Islet of Langerhans (tissue), 1 donor: ENCODE results near the gene A1BG.
"Not testable (repeated sequence)": the region's sequence is repeated elsewhere in the genome, so short reads cannot be mapped to it uniquely, and the experiment has no call there.

ENCODE experiments used
- FAIRE-seq: peaks from one replicate; lab custom pipeline; 2011; peaks lifted over from hg19 to GRCh38; lab: Jason Lieb, UNC

A1BG gene

DNA sequence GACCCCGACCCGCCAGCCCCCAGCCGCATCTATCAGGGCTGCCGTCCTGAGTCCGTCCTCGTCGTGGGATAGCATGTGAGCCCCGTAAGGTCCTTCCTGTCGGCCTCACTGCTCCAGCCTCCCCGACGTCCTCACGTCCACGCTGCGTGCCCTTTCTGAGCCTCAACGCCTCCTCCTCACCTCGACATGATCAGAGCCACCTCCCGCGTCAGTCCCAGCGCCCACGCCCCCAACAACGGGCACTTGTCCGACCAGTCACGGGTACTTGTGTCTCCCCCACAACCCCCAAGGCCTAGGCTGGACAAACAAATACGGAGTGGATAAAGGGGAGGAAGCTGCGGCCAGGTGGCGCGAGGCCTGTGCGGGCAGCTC lies 8.6 kb upstream of the A1BG start:
- no peak for FAIRE-seq

DNA sequence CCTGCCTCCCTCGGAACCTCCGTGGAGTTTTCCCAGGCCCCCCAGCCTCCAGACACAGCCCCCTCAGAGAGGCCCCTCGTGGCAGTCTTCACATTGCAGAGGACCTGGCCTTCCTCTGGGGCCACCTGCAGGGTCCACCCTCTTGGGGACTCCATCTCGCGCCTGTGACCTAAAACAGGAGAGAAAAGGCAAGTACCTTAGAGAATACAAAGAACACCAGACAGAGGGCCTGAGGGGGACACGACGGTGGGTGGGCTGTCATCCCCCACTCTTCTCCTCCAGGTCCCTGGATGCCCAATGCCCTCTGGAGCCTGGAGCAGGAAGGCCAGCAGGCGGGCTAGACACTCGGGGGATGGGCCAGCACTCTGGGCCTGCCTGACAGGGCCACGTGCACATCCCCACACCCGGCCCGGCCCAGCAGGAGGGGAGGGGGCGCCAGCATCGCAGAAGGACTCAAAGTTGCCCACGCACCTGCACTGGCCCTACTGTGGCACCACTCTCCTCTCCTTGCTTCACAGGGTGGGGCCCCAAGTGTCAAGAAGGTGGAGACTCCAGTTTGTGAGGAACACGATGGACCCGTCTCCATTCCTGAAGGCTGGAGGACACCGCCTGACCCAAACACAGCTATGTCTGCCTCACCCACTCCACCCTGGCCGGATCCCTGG lies 4.3 kb upstream of the A1BG start:
- FAIRE-seq = no peak

GRCh38 chr19:58356766-58357480 lies 3.6 kb upstream of the A1BG start:
- FAIRE-seq = no peak

- no peak for FAIRE-seq
These were observed 2.8 kb upstream of the A1BG start for GRCh38 chr19:58355908-58356765.

DNA sequence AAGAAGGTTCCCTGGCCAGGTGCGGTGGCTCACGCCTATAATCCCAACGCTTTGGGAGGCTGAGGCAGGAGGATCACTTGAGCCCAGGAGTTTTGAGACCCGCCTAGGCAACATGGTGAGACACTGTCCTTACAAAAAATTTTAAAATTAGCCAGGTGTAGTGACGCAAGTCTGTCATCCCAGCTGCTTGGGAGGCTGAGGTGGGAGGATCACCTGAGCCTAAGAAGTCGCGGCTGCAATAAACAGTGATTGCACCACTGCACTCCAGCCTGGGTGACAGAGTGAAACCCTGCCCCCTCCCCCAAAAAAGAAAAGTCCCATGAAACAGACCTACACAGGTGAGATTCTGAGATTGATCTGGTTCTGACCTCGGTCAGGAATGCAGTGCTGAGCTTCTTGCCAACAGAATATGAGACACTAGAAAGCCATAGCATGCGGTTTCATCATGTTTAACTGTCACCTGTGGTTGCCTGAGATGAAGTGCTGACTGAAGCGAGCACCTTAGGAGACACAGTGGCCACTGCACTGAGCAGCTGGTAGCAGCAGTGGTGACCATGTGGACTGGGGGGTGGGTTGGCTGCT lies 2.0 kb upstream of the A1BG start:
- FAIRE-seq = no peak

DNA sequence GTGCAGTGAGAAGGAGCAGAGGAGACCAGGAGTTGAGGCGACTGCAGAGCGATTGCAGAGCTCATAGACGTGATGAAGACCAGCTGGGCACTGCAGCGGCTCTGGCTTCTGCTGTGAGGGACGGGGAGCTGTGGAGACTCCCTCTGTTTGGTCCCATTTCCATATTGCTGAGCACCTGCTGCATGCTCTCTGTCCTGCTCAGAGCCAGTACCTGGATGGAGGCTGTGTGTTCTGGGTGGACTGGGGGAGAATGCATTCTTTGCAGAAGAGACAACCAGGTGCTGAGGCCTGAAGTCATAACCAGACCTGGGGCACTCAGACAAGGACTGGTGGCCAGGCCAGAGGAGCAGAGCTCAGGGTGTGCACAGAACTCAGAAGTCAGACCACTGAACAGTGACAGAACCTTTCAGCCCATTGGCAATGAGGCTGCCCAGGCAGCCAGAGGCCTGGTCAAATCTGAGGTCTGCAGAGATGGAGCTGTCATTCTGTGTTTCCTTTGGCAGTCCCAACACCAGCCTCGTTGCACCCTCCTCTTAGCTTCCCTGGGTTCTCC lies 1.3 kb upstream of the A1BG start:
- no peak for FAIRE-seq

DNA sequence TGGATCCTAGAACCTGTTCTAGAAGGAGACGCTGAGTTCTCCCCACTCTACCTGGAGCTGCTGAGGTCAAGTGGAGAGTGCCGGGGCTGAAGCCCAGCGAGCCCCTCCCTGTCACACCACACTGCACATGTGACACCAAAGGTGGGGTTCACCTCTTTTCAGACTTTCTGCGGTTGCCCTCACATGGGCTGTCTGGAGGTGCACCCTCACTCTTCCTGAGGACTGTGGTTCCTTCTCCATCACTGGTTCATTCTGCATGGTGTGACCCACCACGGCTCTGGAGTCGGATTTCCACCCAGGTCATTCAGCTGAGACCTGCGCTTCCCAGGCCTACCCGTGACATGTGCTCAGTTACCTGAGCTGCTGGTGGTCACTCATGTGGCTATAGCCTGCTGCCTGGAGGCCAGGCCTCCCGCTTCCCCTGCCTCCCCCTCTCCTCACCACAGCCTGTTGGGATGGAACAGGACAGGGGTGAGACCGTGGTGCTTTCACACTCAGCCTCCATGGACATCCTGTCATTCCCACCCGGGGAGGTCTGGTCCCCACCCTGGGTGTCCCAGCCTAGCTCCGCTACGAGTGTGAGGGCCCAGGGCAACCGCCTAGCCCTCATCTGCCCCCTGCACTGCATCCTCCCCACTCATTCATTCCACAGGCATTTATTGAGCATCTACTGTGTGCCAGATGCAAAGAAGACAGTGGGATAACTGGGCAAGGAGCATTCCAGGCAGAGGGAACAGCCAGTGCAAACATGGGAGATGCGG lies 605 bp upstream of the A1BG start:
- no peak for FAIRE-seq

- no peak for FAIRE-seq
These were observed 1.1 kb downstream of the A1BG start for GRCh38 chr19:58351990-58352755.

DNA sequence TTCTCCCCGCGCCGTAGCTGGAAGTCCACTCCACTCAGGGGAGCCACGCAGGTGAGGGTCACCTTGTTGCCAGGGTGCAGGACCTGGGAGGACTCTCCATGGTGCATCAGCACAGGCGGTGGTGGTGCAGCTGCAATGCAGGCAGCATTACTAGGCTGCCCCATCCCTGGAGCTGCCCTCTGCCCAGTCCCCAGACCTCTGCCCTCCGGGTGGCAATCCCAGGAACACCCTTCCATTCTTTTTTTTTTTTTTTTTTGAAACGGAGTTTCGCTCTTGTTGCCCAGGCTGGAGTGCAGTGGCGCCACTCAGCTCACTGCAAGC lies 1.8 kb downstream of the A1BG start:
- no peak for FAIRE-seq

GRCh38 chr19:58350871-58351557 lies 2.3 kb downstream of the A1BG start:
- FAIRE-seq = no peak

GRCh38 chr19:58350001-58350861 lies 3.1 kb downstream of the A1BG start:
- FAIRE-seq = no peak

GRCh38 chr19:58349590-58349989 lies 3.7 kb downstream of the A1BG start:
- FAIRE-seq = no peak

DNA sequence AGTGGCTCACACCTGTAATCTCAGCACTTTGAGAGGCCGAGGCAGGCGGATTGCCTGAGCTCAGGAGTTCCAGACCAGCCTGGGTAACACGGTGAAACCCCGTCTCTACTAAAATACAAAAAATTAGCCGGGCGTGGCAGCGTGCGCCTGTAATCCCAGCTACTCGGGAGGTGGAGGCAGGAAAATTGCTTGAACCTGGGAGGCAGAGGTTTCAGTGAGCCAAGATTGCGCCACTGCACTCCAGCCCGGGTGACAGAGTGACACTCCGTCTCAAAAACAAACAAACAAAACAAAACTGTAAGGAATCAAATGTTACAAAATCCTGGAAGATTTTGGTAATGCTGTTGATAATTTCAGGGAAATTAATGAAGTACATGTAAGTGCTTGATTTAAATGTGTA lies 5.2 kb downstream of the A1BG start:
- not testable (repeated sequence) for FAIRE-seq

- no peak for FAIRE-seq
These were observed 6.0 kb downstream of the A1BG start for GRCh38 chr19:58346961-58347929.

DNA sequence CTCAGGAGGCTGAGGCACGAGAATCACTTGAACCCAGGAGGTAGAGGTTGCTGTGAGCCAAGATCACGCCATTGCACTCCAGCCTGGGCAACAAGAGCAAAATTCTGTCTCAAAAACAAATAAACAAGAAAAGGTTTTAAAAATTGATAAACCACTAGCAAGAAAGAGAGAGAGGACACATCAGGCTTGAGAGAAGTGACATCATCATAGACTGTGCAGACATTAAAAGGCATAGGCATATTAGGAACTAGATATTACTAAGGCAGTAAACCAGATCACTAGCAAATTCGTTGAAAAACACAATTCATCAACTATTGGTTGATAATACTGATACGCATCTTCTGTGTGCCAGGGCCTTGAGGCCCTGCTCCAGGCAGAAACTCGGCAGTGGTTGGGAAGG lies 7.7 kb downstream of the A1BG start:
- FAIRE-seq = no peak

- no peak for FAIRE-seq
These were observed 14.3 kb downstream of the A1BG start for GRCh38 chr19:58338825-58339558.

- FAIRE-seq = no peak
These were observed 15.0 kb downstream of the A1BG start for GRCh38 chr19:58338336-58338735.

DNA sequence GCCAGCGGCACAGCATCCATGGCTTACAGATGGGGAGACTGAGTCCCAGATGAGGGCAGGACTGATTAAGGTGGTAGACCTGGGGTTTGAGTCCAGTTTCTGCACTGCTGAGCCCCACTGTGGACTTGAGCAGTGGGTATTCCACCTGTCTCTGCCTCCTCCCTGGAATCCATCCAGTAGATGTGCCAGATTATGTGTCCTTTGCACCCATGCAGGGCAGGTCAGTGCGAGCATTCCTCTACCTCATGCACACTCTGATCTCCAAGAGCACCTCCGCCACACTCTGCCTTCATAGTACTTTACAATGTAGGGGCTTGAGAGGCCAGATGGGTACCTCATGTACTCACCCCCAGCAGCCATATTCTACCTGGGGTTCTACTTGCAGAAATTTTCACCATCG lies 16.5 kb downstream of the A1BG start:
- no peak for FAIRE-seq
